C4-2B (cell line): Measurements from ENCODE around the gene LRRC75B.
"Not testable (repeated sequence)": the region's sequence is repeated elsewhere in the genome, so short reads cannot be mapped to it uniquely, and the experiment has no call there.

Experiments used
- CTCF ChIP-seq: fragments of 450-650 bp; conservative IDR thresholded peaks from 2 replicates; pipeline ENCODE4 v1.5.1; 2017; ENCODE audit warnings: mild to moderate bottlenecking
- ZFX ChIP-seq: fragments of 450-650 bp; IDR thresholded peaks from 2 replicates; pipeline ENCODE4 v1.6.1; 2017

GRCh38 chr22:24622596-24622995 is 29.7 kb upstream of the LRRC75B start:
- TF ChIP-seq CTCF, ZFX: not testable (repeated sequence)
